Activated T-helper 9 cell treated with anti-CD3 and anti-CD28 coated beads, Interleukin-2, amount 50 U/mL, for 16 hours (primary cell): Measurements from ENCODE around the gene PSMD11.
"Not testable (repeated sequence)": the region's sequence is repeated elsewhere in the genome, so short reads cannot be mapped to it uniquely, and the experiment has no call there.

Source experiments
- DNase-seq: peaks from one replicate; pipeline ENCODE4 v3.0.0-alpha.2; 2020; ENCODE audit warnings: low read depth

The PSMD11 gene

DNA sequence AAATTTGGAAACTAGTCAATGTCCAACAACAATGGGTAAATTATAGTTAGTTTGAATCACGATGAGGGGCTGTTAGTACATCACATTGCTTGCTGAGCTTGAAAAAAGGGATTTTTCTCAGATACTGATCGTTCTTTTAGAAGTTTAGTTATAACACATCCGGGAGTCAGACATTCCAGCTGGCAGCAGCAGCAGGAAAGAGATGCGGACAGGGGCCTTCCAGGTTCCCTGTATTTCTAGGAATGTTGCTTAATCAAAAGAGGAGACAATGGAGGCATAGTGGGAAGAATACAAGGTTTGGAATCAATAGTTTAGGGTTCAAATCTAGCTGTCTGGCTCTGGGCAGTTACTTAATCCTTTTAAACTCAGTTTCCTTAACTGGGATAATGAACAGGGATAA is 70.3 kb downstream of the PSMD11 start:
- no peak for DNase-seq

DNA sequence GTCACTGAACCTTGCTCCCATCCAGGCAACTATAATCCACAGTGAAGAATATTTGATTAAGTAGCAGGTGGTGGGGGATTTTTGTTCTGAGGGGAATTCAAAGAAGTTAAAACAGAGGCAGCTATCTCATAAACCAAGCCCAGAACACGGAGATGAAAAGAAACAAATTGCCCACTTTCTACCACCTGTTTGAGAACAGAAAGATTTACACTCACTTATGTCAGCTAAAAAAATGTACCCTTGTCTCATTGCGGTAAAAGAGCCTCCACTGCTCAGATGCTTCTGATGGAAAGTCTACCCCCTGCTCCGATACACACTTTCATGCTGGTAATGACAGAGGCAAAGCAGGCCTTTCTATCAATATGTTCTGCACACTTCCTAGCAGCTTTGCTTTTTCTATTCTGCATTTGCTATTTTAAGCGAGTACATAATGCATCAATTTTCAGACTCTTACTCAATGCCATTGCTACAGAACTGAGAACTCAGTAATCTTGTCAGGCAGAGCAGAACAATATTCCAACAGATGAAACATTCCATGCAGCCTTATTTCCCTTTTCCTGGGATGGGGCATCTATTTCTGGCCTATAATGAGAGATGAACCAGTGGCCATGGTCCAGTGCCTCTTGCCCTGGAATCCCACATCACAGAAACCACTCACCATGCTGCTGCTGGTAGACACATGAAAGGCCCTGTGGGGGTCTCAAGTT is 71.5 kb downstream of the PSMD11 start:
- DNase-seq: no peak

DNA sequence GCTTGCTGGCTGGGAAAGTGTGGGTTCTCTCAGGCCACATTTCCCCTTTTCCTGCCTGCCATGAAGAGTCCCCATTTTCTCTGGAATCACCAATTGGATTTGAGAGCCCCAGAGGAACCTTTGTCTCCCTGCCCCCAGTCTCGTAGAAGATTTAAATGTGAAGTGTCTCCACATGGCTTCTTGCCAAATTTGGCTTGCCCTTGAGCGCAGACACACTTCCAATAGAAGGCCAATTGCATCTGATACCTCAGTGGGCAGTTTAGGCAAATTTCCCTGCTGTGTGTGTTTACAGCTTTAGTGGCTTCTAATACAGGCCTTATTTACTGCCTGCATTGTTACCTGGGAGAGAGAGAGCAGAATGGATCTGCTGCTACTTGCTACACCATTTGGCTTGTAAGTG is 72.1 kb downstream of the PSMD11 start:
- no peak for DNase-seq

DNA sequence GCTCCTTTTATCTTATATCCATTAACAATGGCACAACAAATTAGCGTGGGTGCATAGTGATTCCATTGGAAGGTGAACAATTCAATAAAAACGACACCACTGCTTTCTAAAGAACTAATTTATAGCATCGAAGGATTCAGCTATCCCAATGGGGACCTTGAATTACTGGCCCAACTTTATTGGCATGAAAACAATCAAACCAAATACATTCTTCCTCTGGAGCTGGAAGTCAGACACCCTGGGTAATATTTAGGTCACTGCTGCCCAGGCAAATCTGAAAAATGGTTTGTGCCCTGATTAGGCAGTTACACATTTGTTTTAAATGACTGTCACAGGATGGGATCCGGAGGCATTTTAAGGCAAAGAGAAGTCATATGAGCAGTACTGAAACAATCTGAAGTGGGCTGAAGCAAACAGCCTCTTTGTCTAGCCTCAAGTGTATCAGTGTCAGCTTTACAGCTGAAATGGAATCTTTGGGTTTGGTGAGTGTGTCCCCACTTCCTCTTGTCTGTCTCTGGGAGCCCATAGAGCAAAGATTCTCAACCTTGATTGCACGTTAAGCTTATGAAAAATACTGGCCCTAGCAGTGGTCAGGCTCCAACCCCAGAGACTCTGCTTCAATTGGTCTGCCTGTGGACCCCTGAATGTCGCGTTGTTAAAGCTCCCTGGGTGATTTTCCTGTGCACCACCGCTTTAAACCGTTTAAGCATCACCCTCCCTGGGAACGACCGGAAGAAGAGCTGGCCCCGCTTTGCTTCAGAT is 72.8 kb downstream of the PSMD11 start:
- no peak for DNase-seq

GRCh38 chr17:32517982-32518381 is 73.7 kb downstream of the PSMD11 start:
- no peak for DNase-seq

GRCh38 chr17:32518646-32519227 is 74.4 kb downstream of the PSMD11 start:
- DNase-seq: no peak

- DNase-seq: no peak
These were observed 75.2 kb downstream of the PSMD11 start for GRCh38 chr17:32519228-32520103.

- no peak for DNase-seq
These were observed 75.9 kb downstream of the PSMD11 start for GRCh38 chr17:32520104-32520701.

GRCh38 chr17:32520737-32521404 is 76.6 kb downstream of the PSMD11 start:
- no peak for DNase-seq

DNA sequence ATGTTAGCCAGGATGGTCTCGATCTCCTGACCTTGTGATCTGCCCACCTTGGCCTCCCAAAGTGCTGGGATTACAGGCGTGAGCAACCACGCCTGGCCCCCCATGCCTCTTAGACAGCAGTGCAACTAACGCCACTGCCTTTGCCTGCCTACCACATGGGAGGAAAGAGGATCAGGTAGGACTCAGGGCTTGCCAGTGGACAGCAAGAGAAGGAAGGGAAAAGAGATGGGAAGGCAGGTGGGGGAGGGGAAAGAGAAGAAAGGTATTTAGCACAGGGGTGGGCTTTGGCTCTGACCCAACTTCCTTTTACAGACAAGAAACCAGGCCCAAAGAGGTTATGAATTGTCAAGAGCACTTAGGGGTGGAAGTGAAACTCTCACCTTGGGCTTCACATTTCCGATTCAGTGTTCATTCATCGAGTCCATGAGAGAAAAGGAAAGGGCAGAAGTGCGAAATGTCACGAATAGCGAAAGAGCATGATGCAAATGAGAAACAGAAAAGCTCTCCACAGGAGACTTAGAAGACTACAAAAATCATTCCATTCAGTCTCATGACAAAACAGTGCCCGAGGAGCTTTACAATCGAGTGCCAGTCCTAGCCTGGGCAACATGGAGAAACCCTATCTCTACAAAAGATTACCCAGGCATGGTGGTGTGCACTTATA is 78.8 kb downstream of the PSMD11 start:
- DNase-seq: peak; percentile 10

DNA sequence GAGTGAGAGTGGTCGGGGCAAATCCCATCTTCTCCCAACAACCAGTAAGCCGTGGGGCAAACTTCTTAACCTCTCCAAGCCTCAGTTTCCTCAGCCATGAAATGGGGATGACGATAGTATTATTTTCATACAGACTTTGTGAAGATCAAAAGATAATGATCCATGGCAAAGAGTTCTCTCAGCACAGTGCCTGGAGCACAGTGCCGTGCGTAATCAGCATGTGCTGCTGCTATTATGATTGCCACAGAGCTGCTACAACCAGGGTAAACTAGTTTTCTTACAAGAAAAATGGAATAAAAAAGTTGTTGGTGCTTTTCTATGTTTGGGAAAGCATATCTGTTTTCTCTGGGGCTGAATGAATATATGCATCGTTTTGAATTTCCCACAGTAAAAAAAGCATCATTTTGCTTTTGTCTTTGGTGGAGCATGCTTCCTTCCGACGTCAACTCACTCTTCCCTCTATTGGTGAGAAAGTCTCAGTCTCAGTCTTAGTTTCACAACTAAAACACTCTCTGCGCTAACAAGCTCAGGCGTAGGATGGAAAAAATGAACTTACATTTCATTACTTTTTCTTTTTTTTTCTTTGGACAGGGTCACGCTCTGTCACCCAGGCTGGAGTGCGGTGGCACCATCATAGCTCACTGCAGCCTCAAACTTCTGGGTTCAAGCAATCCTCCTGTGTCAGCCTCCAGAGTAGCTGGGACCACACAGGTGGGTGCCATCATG is 79.7 kb downstream of the PSMD11 start:
- no peak for DNase-seq

- not testable (repeated sequence) for DNase-seq
These were observed 80.2 kb downstream of the PSMD11 start for GRCh38 chr17:32524553-32524880.

- DNase-seq: no peak
These were observed 80.8 kb downstream of the PSMD11 start for GRCh38 chr17:32525122-32525521.

DNA sequence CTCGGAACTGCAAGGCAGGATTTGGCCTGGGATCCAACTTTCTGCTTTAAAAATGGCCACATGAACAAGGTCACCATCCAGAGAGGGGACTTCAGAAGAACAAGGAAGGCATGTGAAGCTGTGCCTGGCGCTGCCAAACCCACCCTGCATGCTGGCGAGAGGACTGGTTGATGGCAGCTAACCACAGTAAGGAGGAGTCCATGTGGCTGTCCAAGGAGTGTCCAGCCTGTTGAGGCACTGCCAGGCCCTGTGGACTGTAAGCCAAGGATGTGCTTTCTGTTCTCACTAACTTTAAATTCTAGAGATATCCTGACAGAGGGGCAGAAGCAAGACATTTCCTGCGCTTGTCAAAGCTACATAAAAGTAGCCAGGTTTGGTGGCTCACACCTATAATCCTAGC is 82.8 kb downstream of the PSMD11 start:
- DNase-seq: no peak

GRCh38 chr17:32528825-32529224 is 84.5 kb downstream of the PSMD11 start:
- no peak for DNase-seq

DNA sequence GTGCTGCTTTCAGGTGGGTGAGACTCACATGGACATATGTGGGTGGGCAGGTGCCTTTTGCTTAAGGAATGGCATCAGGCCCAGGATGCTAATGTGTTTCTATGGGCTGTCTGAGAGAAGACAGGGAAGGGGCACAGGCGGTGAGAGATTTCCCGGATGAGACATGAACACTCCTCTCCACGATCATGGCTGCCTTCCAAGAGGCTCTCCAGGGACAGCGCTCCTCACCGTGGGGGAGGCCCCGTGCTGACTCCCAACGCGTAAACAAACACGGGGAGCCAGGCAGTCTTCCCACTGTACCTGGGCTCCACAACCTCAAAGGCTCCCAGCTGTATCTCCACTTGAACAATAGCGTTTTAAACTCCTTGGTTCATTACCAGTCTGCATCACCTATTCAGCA is 85.3 kb downstream of the PSMD11 start:
- DNase-seq: no peak
